ENCODE data around the gene IDH1. TPM values are rescaled to one million over a fixed set of nuclear protein-coding genes. Genes with fewer than 3 reads are reported as not detected.
"Not testable (repeated sequence)": the region's sequence is repeated elsewhere in the genome, so short reads cannot be mapped to it uniquely, and the experiment has no call there.

IDH1 gene
- polyA plus RNA-seq, 1 donor, result 34.2 TPM

DNA sequence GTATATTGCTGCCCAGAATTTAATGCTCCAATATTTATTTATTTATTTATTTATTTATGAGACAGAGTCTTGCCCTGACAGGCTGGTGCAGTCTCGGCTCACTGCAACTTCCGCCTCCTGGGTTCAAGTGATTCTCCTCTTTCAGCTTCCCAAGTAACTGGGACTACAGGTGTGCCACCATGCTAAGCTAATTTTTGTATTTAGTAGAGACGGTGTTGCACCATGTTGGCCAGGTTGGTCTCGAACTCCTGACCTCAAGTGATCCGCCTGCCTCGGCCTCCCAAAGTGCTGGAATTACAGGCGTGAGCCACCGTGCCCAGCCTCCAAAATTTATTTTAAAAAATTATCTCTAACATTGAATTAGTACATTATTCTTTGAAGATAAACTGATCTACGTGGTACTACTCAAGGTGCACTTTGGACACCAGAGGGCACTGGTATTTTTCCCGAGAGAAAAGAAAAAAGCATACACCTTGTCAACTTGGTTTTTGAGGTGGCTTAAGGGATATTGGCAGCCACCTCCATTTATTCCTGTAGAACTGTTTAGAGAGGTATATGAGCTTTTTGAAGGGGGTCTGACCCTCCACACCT, 1.4 kb upstream of the IDH1 start:
- no peak for DNase-seq

DNA sequence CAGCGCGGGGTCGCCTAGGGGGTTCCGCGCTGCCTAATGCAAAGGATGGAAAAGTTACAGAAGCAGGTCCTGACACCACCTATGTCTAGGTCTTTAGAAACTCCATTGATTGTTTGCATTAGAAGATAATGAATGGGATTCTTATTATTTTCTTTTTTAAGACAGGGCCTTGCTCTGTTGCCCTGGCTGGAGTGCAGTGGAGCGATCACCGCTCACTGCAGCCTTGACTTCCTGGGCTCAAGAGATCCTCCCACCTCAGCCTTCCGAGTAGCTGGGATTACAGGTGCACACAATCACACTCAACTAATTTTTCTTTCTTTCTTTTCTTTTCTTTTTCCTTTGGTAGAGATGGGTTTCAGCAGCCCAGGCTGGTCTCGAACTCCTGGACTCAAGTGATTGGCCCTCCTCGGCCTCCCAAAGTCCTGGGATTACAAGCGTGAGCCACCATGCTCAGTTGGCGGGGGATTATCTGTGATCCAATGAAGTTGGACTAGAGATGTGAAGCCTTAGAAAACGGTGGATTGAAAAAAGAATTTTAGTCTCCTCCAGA, 761 bp upstream of the IDH1 start:
- DNase-seq, result no peak

DNA sequence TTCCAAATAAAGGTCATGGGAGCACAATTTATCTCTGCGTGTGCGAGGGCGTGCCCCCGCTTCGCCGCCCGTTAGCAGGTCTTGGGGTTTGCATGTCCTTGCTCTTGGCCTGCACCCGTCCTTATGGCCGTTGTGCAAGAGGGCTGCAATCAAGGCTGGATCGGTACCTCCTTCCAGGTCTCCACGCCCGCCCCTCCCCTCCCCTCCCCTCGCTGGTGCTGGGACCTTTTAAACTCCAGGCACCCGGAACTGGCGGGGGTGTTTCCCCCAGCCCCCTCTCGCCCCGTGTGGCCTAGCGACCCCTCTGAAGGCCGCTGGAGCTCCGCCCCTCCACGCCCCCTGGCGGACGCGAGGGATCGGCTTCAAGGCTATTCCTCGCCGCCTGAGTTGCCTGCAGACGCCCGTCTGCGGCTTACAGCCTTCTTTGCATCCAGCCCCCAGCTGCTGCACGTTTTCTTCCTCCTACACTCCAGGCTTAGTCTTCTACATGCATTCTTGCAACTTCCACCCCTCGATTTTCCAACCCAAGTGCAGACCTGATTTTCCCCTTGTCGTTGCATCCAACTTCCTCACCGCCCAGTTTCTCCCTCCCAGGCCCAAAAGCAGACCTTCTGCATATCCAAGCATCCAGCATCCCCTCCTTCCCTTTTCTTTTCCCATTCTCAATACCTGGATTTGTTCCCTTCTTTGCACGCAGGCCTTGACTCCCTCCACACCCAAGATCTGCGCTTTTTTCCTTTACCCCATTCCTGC, 577 bp downstream of the IDH1 start:
- DNase-seq, result peak; percentile 88

DNA sequence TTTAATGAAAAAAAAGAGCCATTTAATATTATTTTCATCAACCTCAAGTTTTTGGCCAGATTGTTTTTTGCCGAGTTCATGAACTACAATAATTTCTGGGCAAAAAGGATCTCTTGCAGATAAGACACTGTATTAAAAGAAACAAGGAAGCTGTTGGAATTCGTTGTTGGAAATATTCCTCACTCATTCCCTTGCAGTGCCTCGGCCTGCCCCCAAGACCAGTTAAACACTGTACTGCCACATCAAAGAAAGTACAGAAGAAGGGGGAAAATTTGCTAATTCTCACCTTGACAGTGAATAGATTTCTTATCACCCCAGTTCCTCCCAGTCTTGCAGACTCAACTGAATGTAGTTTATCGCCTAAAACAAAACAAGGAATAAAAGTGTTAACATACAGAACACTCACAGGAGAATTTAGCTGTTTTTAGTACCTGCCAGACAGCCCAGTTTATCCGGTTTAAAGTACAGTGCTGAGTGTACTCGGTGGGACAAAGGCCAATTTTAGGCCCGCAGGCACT, 1.2 kb downstream of the IDH1 start:
- no peak for DNase-seq

DNA sequence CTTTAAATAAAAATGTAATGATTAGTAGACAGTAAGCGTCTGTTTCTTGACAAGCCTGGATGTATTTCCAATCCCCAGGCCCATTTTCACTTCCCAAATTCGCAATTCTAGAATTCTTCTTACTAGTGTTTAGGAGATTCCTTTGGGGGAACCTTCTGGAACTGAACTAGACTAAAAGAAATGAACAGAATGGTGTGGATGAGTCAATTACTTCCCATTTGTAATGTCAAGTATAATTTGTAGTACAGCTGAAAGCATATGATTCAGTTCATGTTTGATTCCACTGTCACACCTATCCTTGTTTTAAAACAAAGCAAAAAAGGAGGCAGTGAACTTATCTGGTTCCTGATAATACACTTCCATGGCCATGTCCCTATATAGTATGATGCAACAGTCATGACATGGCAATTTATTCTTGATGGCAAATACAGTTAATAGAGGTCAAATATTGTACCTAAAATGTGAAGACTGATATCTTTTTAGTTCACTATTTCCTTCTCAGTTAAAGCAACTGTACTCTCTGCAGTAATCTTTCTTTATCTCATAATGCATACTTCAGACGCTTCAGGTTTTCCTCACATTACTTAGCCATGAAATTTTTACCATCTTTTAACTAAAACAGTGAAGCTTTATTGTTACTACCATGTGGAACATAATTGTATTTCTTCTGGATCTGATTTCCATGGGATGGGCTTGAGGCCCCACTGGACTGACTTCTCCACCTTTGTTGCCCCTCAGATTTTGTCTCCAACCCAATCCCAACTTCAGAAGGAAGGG, 2.0 kb downstream of the IDH1 start:
- no peak for DNase-seq

DNA sequence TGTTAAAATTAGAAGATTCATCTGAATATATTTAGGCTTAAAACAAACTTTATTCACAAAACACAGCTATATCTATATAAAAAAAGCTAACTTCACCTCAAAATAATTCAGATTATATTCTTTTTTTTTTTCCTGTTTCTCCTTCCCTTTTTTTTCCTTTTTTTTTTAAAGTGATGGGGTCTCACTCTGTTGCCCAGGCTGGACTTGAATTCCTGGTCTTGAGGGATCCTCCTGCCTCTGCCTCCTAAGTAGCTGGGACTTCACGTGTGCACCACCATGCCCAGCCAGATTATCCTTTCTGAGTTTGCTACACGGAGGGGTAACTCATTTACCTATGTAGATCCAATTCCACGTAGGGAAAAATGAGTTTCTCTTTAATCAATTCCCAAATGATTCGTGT, 3.8 kb downstream of the IDH1 start:
- no peak for DNase-seq

DNA sequence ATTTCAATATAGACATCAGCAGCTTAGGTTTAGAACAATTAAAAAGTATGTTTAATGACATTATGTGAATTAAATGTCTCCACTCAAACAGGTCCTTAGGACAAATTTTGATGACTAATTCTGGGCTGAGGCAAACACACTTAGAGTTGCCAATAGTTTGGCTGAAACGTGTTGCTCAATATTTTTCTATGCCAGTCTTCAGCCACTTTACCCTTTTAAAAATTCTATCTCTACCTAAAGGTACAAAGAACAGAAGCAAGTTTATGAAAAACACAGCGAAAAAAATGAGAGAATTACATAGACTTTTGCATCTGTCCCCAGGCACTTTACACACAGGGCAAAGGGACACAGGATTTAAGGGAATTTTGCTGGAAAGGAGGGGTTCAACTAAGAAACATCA, 4.5 kb downstream of the IDH1 start:
- DNase-seq, result no peak

DNA sequence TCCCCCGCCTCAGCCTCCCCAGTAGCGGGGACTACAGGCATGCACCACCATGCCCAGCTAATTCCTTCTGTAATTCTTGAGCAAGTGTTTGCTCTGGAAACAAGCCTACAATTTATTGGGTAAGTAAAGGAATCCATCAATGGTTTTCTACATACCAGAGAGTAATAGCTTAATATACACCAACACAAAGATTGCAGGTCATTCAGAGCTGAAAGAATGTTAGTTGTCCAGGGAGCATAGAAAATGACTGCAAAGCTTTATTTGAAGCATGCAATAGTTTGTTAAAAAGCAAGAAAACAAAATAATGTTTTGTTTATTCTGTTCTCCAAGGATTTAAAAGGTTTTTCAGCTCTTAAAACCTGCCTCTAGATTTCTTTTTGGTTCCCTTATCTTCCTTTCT, 5.6 kb downstream of the IDH1 start:
- no peak for DNase-seq

DNA sequence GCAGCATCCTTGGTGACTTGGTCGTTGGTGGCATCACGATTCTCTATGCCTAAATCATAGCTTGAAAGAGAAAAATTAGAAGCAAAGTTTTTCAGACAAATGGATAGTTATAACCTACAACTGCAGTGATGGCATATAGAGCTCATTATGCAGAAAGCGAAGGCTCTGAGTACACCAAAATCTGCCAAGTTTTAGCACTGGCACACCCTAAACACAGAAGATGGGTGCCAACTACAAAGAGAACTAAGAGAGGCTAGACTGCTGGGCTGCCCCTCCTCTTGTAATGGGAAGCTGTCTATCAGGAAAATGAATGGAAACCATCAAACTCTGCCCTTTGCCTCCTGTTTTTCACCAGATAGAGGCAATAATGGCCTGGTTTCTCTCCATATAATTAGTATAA, 6.3 kb downstream of the IDH1 start:
- no peak for DNase-seq

DNA sequence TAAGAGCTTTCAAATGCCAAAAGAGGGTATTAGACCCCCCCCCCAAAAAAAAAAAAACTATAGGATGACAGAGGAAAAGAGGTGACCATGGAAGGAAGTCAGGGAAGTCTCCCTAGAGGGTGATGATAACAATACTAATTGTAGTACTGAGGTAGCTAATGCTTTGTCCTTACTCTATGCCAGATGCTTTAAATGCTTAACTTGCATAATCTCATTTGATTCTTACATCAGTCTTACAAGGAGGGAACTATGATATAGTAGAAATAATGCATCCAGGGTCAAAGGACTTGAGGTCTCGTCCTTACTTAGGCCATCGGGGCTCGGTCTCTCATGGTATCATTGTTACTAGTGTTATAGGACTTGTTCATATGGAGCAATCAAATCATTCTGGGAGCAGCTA, 9.1 kb downstream of the IDH1 start:
- DNase-seq, result no peak

DNA sequence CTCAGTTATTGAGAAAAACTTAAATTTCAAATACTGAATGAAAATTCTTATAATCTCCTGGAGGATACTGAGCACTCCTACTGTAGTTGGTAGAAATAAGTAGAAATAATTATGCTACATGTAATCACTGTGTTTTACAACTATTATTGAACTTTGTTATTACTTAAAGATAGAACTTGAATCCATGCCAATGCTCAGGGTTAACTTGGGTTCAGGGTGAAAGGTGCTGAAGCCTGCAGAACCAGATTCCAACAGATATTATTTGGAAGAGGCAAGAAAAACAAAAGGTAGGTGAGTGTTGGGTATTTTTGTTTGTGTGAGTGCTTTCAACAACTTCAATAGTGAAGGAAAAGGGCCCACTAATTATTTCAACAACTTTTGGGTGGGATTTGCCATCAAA, 10.4 kb downstream of the IDH1 start:
- DNase-seq, result no peak

DNA sequence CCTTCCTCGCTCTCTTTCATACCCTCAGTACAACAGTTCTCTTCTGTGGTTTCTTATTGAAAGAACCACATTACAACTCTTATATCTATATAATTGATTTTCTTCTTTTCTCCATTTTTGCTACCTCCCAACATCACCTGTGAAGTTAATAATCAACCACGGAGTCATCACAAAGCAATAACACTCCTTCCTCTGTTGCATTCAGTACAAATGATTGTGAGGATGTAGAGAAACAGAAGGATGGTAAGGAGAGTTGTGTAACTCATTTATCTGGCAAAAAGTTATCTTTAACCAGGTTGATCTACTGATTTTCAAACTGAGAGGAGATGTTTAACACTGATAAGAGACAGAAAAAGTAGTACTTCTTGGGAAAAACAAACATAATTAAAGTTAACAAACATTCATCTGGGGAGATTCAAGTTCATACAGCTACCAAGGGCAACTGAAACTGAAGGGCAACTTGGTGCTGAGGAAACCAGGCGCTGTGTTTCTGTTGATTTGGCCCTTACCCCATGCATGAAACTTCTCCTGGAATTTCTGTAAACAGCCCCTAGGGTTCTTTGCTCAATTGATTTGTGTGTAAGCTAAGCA, 14.2 kb downstream of the IDH1 start:
- DNase-seq, result no peak

DNA sequence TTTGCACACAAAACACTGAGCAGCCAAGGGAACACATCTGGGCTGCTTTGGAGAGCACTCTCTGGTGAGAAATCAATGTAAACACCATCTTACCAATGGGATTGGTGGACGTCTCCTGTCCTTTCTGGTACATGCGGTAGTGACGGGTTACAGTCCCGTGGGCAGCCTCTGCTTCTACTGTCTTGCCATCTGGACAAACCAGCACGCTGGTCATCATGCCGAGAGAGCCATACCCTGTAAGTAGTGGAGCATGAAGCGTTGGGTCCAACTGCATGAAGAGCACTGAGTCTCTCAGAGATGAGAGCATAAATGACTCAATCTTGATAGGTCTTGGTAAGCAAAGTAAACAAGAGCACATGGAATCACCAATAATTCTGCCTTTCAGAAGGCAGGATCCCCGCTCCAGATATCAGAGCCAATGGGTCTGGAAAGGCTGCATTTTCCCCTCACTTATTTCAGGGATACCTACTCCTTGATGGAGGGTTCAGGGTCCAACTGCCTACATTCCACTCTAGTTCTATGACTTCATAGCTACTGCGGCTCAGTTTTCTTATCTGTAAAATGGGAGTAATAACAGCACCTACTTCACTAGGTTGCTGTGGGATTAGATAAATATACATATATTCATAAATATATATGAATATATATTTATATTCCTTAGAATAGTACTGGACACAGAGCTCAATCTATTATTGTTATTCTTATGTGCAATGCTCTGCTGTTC, 14.9 kb downstream of the IDH1 start:
- DNase-seq, result no peak

DNA sequence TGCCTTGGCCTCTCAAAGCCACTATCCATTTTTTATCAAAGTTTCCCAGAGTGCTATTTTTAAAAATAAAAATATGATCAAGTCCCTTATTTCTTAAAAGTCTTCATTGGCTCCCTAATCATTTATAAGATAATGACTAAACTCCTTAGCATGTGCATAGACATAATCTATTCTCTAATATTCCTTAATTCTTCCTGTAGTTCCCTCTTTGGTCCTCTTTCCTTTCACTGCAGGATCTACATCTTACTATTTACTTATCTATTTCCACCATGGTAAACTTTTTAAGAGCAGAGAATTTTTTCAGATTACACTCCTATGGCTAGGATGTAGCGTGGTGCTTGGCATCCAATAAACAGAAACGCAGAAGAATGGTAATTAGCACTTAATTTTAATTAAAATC, 19.0 kb downstream of the IDH1 start:
- no peak for DNase-seq

DNA sequence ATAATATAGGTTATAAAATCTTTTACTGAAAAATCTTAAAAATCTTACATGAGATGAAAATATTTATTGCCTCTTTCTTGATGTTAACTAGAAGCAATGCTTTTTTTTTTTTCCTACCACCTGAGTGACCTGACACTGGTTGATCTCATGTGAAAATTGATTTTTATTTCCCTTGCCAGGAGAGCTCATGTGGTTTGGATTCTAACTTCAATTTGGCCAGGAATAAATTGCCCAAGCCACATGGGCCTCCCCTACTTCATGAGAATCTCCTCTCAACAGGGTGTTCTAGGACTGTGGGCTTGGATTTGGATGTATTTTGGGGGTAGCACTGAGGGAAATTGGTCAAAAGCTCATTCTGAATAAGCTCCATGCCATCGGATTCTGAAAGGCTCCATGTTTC, 20.1 kb downstream of the IDH1 start:
- DNase-seq, result no peak

DNA sequence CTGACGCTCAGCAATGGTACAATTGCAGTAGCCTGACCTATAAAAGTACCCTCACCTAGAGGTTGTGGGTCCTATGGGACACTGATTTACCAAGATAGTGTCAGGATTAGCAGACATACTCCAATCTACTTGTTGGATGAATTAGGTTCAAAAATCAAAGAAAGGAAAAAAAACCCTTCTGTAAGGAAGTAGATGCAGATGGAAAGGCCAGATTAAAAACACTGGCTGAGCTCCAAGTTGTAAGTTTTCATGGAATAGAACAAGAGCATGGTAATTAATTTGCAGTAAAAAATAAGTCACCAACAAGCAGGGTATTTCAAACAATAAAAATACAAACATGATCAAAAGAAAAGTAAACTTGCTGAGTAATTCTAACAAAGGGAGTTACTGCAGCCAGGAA, 26.4 kb downstream of the IDH1 start:
- no peak for DNase-seq

DNA sequence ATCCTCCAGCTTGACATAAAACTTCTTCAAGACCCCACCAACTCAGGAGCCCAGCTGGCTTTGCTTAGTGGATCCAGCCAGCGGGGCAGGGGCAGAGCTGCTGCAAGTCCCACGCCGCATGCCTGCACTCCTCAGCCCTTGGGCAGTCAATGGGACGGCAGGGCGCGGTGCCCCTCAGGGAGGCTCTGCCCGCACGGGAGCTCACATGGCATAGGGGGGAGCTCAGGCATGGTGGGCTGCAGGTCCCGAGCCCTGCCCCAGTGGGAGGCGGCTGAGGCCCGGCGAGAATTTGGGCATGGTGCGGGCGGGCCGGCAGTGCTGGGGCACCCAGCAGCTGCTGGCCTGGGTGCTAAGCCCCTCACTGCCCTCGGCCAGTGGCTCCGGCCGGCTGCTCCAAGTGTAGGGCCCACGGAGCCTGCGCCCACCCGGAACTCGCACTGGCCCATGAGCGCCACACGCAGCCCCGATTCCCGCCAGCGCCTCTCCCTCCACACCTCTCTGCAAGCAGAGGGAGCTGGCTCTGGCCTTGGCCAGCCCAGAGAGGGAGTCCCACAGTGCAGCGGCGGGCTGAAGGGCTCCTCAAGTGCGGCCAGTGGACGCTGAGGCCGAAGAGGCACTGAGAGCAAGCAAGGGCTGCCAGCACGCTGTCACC, 27.2 kb downstream of the IDH1 start:
- DNase-seq, result no peak

DNA sequence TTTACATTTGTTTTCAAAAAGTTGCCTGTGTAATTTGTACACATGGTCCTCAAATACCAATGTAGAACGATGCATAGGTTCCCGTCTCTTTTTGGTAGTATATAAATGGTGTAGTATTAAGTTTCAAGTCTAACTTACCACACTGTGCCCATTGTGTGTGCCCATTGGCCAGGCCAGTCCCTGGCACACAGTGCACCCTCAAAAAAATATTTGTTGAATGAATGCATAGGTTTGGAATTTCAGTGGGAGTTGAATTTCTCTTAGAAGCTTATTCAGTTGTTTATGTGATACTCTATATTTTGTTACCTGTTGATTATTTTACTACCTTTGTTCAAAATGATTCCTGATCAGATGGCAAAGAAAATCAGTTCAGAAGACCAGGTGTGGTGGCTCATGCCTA, 30.1 kb downstream of the IDH1 start:
- no peak for DNase-seq

DNA sequence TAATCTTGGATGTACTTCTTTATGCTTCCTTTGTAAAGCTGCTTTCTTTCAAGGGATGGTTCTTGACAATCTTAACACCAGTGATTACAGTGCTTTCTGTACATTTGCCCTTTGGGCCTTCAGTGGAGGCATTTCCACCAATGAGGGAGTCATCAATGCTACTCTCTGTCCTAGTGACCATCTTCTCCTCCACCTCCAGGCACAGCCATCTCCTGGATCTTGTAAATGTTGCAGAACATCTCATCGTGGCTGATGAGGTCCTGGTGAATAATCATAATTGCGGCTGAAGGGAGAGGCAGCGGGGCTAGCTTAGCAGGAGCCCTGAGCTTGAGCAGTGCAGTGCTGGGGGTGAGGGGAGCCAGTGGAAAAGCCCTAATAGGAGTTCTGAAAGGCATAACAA, 32.5 kb downstream of the IDH1 start:
- no peak for DNase-seq

DNA sequence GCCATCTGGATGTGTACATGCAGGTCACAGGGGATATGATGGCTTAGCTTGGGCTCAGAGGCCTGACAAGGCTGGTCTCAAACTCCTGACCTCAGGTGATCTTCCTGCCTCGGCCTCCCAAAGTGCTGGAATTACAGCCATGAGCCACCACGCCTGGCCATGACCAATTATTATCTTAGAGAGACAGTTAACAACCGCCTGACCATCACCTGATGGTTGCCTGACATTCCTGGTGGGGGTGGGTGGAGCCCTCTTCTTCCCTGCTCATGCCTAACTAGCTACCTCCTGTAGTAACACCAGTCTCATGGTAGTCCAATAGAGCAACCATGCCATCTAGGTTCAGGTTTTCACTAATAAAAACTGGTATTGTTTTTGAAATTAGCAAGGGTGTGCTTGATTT, 33.0 kb downstream of the IDH1 start:
- not testable (repeated sequence) for DNase-seq

DNA sequence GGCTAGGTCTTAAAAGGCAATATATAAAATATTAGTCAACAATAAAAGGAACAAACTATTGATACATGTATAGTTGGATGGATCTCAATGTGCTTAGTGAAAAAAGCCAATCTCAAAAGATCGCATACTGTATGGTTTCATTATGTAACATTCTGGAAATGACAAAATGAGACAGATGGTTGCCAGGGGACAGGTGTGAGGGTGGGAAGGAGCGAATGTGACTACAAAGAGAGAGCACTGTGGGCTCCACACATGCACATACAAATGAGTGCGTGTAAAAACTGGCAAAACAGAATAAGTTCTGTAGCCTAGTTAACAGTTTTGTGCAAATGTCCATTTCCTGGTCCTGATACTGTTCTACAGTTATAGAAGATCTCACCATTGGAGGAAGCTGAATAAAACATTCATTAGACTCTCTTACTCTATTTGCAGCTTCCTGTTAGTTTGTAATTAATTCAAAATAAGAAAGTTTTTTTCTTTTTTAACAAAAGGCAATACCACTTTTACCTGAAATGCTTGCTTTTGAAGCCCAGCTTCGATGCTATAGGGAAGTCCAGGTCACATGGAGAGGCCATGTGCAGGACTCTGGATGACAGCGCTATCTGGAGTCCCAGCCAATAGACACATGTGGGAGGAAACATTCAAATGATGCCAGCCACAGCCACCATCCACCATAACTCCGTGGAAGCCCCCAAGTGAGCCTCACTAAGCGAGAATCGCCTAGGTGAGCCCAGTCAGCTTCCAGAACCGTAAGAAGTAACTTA, 44.0 kb downstream of the IDH1 start:
- no peak for DNase-seq

Data from hindlimb muscle (tissue), 1 donor.